ENCODE data around the gene TRABD2B. TPM values are rescaled to one million over a fixed set of nuclear protein-coding genes. Genes with fewer than 3 reads are reported as not detected.

Gene TRABD2B
- total RNA-seq, 2 experiments from 2014 or later = not detected

GRCh38 chr1:47791879-47792608, 205.1 kb downstream of the TRABD2B start:
- H3K4me1 Mint-ChIP-seq = no peaks in the 10 kb centered on the region
- H3K27ac Mint-ChIP-seq = no peak overlapping the region
- DNase-seq = no peak
- H3K4me3 Mint-ChIP-seq = no peak overlapping the region
- no peaks in the 10 kb centered on the region for H3K36me3 Mint-ChIP-seq
- H3K9me3 Mint-ChIP-seq = no peaks in the 10 kb centered on the region
- no peaks in the 10 kb centered on the region for H3K27me3 Mint-ChIP-seq

- Mint-ChIP-seq H3K4me3 (no peak overlapping the region), H3K27me3 (no peaks in the 10 kb centered on the region), H3K27ac (no peak overlapping the region), H3K36me3 (no peaks in the 10 kb centered on the region), H3K4me1 (no peaks in the 10 kb centered on the region), H3K9me3 (no peaks in the 10 kb centered on the region)
- no peak for DNase-seq
These were observed 208.4 kb downstream of the TRABD2B start for GRCh38 chr1:47788761-47789160.

- no peak overlapping the region for H3K27ac Mint-ChIP-seq
- no peaks in the 10 kb centered on the region for H3K27me3 Mint-ChIP-seq
- no peak overlapping the region for H3K4me3 Mint-ChIP-seq
- DNase-seq = no peak
- H3K36me3 Mint-ChIP-seq = no peaks in the 10 kb centered on the region
- no peaks in the 10 kb centered on the region for H3K9me3 Mint-ChIP-seq
- no peaks in the 10 kb centered on the region for H3K4me1 Mint-ChIP-seq
These were observed 209.6 kb downstream of the TRABD2B start for GRCh38 chr1:47787560-47787959.

- no peaks in the 10 kb centered on the region for H3K4me1 Mint-ChIP-seq
- no peak overlapping the region for H3K27ac Mint-ChIP-seq
- no peak overlapping the region for H3K4me3 Mint-ChIP-seq
- DNase-seq = no peak
- H3K27me3 Mint-ChIP-seq = no peaks in the 10 kb centered on the region
- H3K9me3 Mint-ChIP-seq = no peaks in the 10 kb centered on the region
- H3K36me3 Mint-ChIP-seq = no peaks in the 10 kb centered on the region
These were observed 210.9 kb downstream of the TRABD2B start for GRCh38 chr1:47786316-47786715.

GRCh38 chr1:47785561-47786271, 211.5 kb downstream of the TRABD2B start:
- H3K4me1 Mint-ChIP-seq = no peaks in the 10 kb centered on the region
- no peaks in the 10 kb centered on the region for H3K27me3 Mint-ChIP-seq
- H3K36me3 Mint-ChIP-seq = no peaks in the 10 kb centered on the region
- no peak for DNase-seq
- H3K9me3 Mint-ChIP-seq = no peaks in the 10 kb centered on the region
- H3K4me3 Mint-ChIP-seq = no peak overlapping the region
- H3K27ac Mint-ChIP-seq = no peak overlapping the region

GRCh38 chr1:47785118-47785517, 212.1 kb downstream of the TRABD2B start:
- Mint-ChIP-seq H3K36me3 (no peaks in the 10 kb centered on the region), H3K4me1 (no peaks in the 10 kb centered on the region), H3K27ac (no peak overlapping the region), H3K9me3 (no peaks in the 10 kb centered on the region), H3K4me3 (no peak overlapping the region), H3K27me3 (no peaks in the 10 kb centered on the region)
- no peak for DNase-seq

GRCh38 chr1:47784497-47784822, 212.7 kb downstream of the TRABD2B start:
- no peak overlapping the region for H3K27ac Mint-ChIP-seq
- H3K27me3 Mint-ChIP-seq = no peaks in the 10 kb centered on the region
- no peaks in the 10 kb centered on the region for H3K9me3 Mint-ChIP-seq
- no peak for DNase-seq
- no peak overlapping the region for H3K4me3 Mint-ChIP-seq
- H3K4me1 Mint-ChIP-seq = no peaks in the 10 kb centered on the region
- no peaks in the 10 kb centered on the region for H3K36me3 Mint-ChIP-seq

GRCh38 chr1:47783638-47784496, 213.3 kb downstream of the TRABD2B start:
- H3K27me3 Mint-ChIP-seq = no peaks in the 10 kb centered on the region
- no peaks in the 10 kb centered on the region for H3K4me1 Mint-ChIP-seq
- no peaks in the 10 kb centered on the region for H3K9me3 Mint-ChIP-seq
- H3K36me3 Mint-ChIP-seq = no peaks in the 10 kb centered on the region
- DNase-seq = no peak
- H3K27ac Mint-ChIP-seq = no peak overlapping the region
- no peak overlapping the region for H3K4me3 Mint-ChIP-seq

- no peak overlapping the region for H3K27ac Mint-ChIP-seq
- no peaks in the 10 kb centered on the region for H3K9me3 Mint-ChIP-seq
- no peak for DNase-seq
- H3K27me3 Mint-ChIP-seq = no peaks in the 10 kb centered on the region
- H3K4me3 Mint-ChIP-seq = no peak overlapping the region
- no peaks in the 10 kb centered on the region for H3K4me1 Mint-ChIP-seq
- H3K36me3 Mint-ChIP-seq = no peaks in the 10 kb centered on the region
These were observed 214.6 kb downstream of the TRABD2B start for GRCh38 chr1:47782414-47783166.

- DNase-seq = no peak
- no peaks in the 10 kb centered on the region for H3K27me3 Mint-ChIP-seq
These were observed 215.8 kb downstream of the TRABD2B start for GRCh38 chr1:47781171-47781959.

GRCh38 chr1:47780469-47780995, 216.7 kb downstream of the TRABD2B start:
- Mint-ChIP-seq H3K4me3 (no peak overlapping the region), H3K9me3 (no peaks in the 10 kb centered on the region), H3K4me1 (no peaks in the 10 kb centered on the region), H3K27me3 (no peaks in the 10 kb centered on the region), H3K36me3 (no peaks in the 10 kb centered on the region), H3K27ac (no peak overlapping the region)
- no peak for DNase-seq

More at GRCh38 chr1:47781171-47781959, 215.8 kb downstream of the TRABD2B start:
- Mint-ChIP-seq H3K4me1 (no peaks in the 10 kb centered on the region), H3K27ac (no peak overlapping the region), H3K9me3 (no peaks in the 10 kb centered on the region), H3K36me3 (no peaks in the 10 kb centered on the region), H3K4me3 (no peak overlapping the region)

GRCh38 chr1:47779613-47780012, 217.6 kb downstream of the TRABD2B start:
- no peaks in the 10 kb centered on the region for H3K27me3 Mint-ChIP-seq
- no peak overlapping the region for H3K4me3 Mint-ChIP-seq
- no peaks in the 10 kb centered on the region for H3K36me3 Mint-ChIP-seq
- DNase-seq = no peak
- no peak overlapping the region for H3K27ac Mint-ChIP-seq
- no peaks in the 10 kb centered on the region for H3K9me3 Mint-ChIP-seq
- no peaks in the 10 kb centered on the region for H3K4me1 Mint-ChIP-seq

- H3K36me3 Mint-ChIP-seq = no peaks in the 10 kb centered on the region
- no peak for DNase-seq
- no peaks in the 10 kb centered on the region for H3K4me1 Mint-ChIP-seq
- no peak overlapping the region for H3K4me3 Mint-ChIP-seq
- H3K27ac Mint-ChIP-seq = no peak overlapping the region
- H3K27me3 Mint-ChIP-seq = no peaks in the 10 kb centered on the region
- no peaks in the 10 kb centered on the region for H3K9me3 Mint-ChIP-seq
These were observed 218.9 kb downstream of the TRABD2B start for GRCh38 chr1:47778280-47778679.

- Mint-ChIP-seq H3K36me3 (no peaks in the 10 kb centered on the region), H3K4me1 (no peaks in the 10 kb centered on the region), H3K27me3 (no peaks in the 10 kb centered on the region), H3K9me3 (no peaks in the 10 kb centered on the region), H3K4me3 (no peak overlapping the region), H3K27ac (no peak overlapping the region)
- no peak for DNase-seq
These were observed 219.9 kb downstream of the TRABD2B start for GRCh38 chr1:47777322-47777721.

Measured in activated naive CD8-positive, alpha-beta T cell treated with anti-CD3 and anti-CD28 coated beads for 36 hours (primary cell).